Measurements from ENCODE around the gene MPV17.

DNA sequence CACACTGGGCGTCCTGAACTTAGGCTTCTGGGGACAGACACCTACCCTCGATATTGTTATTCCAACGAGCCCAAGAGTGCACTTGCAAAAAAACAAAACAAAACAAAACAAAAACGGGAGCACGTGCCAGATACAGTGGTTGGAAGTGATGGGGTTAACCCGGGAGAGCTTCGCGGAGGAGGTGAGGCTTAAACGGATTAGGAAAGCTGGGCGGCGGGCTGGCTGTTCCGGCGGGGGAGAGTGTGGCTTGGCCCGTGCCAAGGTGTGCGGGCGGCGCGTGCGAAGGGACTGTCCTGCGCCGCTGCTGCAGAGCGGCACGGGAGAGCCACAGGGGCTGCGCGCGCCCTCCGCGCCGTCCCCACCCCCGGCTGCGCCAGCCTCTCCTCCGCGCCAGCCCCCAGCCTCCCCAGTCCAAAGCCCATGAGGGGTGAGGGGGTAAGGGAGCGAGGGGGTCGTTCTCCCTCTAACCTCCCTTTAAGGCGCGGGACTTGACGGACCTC, 58.6 kb downstream of the MPV17 start:
- TF ChIP-seq, protein P1, sequence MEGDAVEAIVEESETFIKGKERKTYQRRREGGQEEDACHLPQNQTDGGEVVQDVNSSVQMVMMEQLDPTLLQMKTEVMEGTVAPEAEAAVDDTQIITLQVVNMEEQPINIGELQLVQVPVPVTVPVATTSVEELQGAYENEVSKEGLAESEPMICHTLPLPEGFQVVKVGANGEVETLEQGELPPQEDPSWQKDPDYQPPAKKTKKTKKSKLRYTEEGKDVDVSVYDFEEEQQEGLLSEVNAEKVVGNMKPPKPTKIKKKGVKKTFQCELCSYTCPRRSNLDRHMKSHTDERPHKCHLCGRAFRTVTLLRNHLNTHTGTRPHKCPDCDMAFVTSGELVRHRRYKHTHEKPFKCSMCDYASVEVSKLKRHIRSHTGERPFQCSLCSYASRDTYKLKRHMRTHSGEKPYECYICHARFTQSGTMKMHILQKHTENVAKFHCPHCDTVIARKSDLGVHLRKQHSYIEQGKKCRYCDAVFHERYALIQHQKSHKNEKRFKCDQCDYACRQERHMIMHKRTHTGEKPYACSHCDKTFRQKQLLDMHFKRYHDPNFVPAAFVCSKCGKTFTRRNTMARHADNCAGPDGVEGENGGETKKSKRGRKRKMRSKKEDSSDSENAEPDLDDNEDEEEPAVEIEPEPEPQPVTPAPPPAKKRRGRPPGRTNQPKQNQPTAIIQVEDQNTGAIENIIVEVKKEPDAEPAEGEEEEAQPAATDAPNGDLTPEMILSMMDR (IDR thresholded peaks at IDR 0.05): no peak
- TF ChIP-seq EZH2 (IDR thresholded peaks at IDR 0.05; ENCODE audit: borderline replicate concordance, insufficient read depth, low read depth, low read length, poor library complexity, severe bottlenecking): peak; percentile 45

Measured in B cell (primary cell).